ENCODE data around the gene SERPINA3.

DNA sequence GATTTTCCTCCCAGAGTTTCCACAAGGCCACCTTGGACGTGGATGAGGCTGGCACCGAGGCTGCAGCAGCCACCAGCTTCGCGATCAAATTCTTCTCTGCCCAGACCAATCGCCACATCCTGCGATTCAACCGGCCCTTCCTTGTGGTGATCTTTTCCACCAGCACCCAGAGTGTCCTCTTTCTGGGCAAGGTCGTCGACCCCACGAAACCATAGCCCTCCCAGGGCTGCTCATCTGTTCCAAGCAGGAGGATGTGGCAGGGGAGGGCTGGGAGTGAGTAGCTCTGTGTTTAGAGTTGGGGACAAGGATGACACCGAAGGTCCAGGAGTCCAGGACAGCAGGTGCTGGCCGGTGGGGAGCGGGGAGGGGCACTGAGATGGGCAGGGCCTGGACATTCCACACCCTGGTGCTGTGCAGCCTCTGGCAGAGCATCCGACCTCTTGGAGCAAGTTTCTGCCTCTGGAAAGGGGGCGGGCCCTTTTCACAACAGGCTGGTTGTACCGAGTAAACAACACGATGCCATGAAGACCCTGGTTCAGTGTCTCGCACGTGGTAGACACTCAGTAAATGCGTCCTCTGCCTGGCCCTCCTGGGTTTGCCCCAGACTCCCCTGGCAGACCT is 42.7 kb upstream of the SERPINA3 start:
- TF ChIP-seq, protein P1, sequence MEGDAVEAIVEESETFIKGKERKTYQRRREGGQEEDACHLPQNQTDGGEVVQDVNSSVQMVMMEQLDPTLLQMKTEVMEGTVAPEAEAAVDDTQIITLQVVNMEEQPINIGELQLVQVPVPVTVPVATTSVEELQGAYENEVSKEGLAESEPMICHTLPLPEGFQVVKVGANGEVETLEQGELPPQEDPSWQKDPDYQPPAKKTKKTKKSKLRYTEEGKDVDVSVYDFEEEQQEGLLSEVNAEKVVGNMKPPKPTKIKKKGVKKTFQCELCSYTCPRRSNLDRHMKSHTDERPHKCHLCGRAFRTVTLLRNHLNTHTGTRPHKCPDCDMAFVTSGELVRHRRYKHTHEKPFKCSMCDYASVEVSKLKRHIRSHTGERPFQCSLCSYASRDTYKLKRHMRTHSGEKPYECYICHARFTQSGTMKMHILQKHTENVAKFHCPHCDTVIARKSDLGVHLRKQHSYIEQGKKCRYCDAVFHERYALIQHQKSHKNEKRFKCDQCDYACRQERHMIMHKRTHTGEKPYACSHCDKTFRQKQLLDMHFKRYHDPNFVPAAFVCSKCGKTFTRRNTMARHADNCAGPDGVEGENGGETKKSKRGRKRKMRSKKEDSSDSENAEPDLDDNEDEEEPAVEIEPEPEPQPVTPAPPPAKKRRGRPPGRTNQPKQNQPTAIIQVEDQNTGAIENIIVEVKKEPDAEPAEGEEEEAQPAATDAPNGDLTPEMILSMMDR (conservative IDR thresholded peaks at IDR 0.05; ENCODE audit: low read length) = no peak
- no peak for TF ChIP-seq EZH2phosphoT487 (IDR thresholded peaks at IDR 0.05; ENCODE audit: borderline replicate concordance)
